Stimulated activated CD8-positive, alpha-beta memory T cell treated with anti-CD3 and anti-CD28 coated beads, Interleukin-4, amount 100 ng/mL, for 1 hour (primary cell): ENCODE measurements around the gene UTP3.
A peak's percentile ranks its signal among the peaks of the same experiment; 100 is the strongest.
"Not testable (repeated sequence)": the region's sequence is repeated elsewhere in the genome, so short reads cannot be mapped to it uniquely, and the experiment has no call there.

ENCODE experiments used
- DNase-seq, 2 donors: peaks; one replicate each; pipeline ENCODE4 v3.0.0-alpha.2; 2020; ENCODE audit warnings: low read depth in 2 of 2, low spot score in 1 of 2

Gene UTP3, protein sequence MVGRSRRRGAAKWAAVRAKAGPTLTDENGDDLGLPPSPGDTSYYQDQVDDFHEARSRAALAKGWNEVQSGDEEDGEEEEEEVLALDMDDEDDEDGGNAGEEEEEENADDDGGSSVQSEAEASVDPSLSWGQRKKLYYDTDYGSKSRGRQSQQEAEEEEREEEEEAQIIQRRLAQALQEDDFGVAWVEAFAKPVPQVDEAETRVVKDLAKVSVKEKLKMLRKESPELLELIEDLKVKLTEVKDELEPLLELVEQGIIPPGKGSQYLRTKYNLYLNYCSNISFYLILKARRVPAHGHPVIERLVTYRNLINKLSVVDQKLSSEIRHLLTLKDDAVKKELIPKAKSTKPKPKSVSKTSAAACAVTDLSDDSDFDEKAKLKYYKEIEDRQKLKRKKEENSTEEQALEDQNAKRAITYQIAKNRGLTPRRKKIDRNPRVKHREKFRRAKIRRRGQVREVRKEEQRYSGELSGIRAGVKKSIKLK

DNA sequence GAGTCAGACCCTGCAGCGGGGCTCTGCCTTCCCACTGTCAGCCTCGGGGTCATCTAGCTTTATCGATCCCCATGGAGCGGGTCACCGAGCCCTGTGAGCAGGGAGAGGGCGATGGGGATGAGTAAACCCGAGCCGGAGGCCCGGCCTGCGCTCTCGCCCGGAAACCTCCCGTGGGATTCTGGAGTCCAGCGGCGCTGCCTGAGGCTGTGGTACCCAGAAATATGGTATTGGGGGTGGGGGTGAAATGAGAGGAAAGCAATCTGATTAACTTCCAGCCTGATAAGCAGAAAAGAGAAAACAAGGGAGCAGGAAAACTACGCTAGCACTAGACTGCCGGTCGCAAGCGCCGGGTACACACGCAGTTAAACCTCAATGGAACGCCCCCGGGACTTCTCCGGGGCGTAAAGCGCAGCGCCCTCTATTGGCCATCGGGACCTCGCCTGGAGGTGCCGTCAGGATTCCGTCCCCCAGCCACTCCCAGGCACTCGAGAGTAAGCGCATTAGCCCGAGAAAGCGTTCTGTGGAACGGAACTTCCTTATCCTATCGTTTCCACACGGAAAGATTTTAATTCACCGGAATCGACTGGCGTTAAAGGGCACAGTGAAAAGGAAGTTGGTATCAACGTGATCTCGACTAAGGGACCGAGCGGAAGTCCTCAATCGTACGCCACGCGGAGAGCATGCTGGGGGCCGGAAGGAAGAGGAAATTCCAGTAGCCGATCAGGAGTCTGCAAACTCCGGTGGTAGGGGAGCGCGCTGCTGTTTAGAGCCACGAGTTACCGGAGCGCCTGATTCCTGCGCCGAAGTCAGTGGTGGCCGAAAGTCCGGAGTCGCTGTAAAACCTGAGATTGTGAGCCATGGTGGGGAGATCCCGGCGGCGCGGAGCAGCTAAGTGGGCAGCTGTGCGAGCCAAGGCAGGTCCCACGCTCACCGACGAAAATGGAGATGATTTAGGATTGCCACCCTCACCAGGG is at the start of gene UTP3:
Gene UTP3, plus strand, starts transcription at position 712 of the 974 bp plus-strand sequence. Its CDS starts 146 bp downstream, at position 858.
- peak; percentile 80 to 83 for DNase-seq

DNA sequence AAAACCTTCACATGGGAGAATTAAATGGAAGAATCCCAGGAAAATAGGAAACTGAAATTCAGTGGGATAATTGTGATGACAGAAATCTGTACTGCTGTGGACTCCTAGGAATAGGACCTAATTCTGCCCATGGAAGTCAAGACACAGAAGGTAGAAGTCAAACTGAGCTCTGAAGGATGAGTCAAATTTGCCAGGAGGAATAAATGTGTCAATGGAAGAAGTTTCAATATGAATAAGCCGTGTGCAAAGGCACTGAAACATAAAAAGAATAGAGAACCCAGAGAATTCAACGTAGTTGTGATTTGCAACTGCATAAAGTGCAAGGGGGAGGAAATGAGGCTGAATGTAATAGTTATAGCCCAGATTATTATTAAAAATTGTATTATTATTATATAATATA is 48.1 kb upstream of the UTP3 start:
- no peak for DNase-seq

DNA sequence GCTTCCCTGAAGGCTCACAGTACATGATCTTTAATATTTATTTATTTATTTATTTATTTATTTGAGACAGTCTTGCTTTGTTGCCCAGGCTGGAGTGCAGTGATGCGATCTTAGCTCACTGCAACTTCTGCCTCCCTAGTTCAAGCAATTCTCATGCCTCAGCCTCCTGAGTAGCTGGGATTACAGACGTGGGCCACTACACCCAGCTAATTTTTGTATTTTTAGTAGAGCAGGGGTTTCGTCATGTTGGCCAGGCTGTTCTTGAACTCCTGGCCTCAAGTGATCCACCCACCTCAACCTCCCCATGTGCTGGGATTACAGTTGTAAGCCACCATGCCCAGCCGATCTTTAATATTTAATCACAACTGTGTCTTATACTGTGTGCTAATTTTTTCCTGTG is 37.6 kb upstream of the UTP3 start:
- DNase-seq = not testable (repeated sequence)

DNA sequence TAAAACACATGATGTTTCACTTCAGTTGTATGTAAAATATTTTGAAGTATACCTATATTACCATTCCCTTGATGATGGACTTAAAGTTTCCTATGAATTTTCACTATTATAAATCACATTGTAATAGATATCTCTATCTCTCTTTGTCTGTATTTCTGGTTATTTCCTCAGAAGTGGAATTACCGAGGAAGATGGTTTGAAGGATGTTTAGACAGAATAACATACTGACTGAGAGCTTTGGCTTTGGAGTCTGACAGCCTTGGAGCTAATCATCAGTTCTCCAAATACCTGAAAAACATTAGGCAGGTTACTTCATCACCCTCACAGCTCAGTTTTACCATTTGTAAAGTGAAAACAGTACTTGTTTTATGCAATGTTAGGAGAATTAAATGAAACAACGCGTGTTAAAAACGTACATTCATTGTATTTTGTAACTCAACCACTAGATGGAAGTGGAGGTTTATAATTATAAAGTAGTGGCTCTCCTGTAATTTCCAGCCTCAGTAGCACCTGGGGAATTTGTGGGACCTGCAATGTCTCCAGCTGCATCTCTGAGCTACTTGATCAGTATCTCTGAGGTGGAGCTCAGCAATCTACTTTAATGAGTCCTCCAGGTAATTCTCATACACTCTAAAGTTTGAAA is 36.3 kb upstream of the UTP3 start:
- no peak for DNase-seq

DNA sequence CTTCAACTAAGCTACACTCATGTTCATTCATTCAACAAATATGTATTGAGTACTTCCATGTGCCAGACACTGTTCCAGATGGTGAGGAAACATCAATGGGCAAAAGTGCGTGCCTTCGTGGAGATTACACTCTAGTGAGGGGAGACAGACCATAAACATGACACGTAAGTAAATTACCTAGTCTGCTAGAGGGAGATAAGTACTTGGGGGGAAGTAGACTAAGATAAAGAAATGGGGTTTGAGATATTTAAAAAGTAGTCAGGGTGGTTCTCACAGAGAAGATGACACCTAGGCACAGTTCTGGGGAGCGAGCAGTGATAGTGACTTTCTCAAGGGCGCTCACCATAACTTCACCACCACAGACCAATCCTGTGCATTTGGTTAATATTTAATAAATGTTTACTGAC is 33.7 kb upstream of the UTP3 start:
- no peak for DNase-seq

DNA sequence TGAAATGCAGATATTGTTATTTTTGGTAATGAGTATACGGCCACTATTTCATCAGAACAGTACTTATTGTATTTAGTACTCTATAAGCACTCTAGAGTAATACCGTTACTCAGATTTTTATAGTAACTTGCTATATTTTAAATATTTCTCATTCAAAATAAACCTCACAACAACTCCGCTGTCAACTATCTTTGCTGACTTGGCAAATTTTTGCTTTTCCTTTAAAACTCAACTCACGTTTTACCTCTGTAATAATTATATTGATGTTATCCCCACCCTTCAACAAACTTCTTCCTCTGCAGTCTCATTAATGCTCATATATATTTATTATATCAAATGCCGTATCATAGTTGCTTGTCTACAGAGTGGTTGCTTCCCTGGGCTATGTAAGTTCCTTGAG is 31.0 kb upstream of the UTP3 start:
- no peak for DNase-seq

DNA sequence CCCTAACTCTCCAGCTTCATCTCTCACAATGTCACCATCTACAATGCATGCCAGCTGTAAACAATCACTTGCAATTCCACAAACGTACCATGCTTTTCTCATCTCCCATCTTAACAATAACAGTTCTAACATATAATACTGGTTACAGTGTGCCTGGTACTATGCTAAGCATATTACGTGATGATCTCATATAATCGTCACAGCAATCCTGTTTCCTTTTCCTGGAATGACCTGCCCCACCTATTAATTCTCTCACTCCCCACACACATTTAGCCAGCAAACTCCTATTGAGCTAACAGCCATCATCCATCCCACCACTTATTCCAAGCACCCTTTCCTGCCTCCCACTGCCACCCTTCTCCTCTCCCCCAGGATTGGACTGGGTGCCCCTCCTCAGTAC is 29.9 kb upstream of the UTP3 start:
- no peak for DNase-seq

DNA sequence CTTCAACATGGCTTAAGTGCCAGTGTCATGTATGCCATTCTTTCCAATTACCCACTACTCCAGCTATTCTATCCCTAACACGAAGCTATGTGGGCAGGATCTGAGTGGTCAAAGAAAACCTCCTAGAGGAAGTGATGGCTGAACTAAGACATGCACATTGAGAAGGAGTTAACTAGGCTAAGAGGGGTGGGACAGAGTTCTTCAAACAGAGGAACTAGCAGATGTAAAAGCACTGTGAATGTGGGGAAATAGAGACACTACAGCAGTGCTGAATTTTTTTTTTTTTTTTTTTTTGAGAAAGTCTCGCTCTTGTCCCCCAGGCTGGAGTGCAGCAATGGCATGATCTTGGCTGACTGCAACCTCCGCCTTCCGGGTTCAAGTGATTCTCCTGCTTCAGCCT is 28.2 kb upstream of the UTP3 start:
- DNase-seq = no peak

DNA sequence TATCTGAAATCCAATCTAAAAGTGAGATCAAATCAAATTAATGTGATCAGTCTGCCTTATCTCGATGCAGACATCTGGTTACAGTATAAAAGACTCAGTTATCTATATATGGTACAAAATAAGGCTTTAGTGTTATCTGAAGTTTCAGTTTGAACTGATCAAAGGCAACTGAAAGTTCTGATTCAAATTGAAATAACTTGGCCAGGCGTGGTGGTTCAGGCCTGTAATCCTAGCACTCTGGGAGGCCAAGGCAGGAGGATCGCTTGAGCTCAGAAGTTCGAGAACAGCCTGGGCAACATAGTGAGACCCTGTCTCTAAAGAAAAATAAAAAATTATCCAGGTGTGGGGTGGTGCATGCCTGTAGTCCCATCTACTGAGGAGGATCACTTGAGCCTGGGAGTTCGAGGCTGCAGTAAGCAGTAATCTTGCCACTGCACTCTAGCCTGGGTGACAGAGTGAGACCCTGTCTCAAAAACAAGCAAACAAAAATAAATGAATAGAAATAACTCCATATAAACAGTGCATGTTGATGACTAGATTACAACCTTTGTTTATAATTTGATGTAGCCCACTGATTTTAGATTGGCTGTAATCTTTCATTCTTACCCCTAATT is 26.9 kb upstream of the UTP3 start:
- DNase-seq = not testable (repeated sequence)

DNA sequence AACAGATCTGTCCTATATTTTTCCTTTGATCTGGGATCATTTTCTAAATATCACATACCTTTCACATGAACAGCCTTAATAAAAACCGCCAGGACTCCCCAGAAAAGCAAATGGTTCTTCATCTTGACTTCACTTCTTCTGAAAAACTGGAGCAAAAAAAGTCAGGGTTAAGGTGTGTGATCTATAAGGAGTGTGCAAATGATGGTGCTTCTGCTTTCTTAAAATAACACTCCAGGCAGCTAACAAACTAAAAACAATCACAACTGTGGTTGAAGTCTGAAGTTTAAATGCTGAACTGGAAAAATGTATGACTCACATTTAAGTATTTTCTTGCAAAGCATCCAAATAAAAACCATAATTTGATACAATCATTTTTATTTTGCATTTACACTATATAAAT is 22.0 kb upstream of the UTP3 start, which contains the start of gene JCHAIN:
Gene JCHAIN, minus strand, starts transcription at position 140 of the 400 bp plus-strand sequence. Its CDS starts 18 bp downstream, at position 122.
- no peak for DNase-seq

DNA sequence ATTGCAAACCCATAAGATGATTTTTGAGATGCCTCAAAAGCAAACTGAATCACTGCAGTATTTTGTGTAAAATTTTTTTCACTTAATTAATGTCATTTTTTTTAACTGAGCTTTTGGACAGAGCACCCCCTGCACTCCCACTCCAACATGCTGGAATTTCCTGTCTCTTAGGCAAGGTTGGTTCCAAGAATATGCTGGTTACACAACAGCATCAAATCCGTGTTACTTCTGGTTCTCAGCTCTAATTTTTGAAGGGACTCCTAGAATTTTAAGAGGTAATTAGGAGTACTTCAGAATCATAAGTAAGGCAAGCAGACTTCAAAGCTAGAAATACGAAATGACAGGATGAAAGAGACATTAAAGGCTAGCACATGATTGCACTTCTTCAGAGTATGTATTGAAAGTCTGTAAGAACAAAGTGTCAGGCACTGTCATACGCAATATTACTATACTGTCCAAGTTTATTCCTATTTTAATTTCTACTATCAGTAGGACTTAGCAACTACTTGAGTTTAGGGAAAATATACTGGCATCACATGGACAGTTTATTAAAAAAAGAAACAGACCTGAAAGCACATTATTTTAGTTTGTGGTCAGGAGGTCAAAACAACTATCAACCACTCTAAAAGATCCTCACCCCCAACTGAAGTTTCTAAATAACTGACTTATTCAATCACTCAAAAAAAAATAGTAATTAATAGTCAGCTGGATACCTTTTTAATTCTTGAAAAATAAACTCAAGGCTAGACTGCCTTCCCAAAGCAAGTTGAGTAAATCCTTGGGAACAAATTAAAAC is 20.4 kb upstream of the UTP3 start:
- no peak for DNase-seq

DNA sequence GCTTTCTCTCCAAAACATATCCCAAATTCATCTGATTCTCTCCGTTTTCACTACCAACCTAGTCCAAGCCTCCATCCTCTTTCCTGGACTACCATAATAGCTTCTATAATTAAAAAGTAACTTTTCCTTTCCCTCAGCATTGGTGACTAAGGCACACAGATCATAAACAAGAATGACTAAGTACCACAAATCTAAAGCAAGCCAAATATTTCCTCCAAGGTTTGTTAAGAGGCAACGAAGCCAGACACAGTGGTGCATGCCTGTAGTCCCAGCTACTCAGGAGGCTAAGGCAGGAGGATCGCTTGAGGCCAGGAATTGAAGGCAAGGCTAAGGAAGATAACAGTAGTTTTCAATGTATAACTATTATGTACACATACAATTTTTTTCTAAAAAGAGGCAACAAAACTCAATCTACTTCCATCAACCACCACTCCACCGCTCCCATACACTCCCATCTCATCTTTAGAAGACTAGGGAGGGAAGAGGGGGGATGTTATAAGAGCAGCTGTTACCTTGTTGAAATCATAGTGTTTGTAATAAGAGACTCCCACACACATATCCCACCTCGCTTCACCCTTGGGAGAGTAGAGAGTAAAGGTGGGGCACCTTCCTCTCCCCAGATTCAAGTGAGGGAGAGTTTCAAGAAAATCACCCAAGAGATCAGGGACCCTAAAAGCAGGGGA is 17.9 kb upstream of the UTP3 start:
- no peak for DNase-seq

DNA sequence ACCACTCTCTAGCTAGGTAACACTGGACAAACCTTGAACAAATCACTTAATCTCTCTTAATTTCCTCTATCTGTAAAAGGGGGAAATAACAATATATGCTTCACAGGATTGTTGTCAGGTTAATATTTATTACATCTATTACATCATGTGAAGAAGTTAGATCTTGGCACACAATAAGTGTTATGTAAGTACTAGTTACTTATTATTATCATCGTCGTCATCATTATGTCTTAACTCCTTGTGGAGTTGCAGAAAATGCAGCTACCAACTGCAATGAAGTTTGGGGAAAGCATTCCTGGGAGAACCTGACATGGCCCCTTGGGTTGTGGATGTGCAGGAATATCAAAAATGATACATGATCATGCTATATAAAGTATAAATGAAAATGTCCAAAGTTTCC is 17.2 kb upstream of the UTP3 start:
- no peak for DNase-seq

DNA sequence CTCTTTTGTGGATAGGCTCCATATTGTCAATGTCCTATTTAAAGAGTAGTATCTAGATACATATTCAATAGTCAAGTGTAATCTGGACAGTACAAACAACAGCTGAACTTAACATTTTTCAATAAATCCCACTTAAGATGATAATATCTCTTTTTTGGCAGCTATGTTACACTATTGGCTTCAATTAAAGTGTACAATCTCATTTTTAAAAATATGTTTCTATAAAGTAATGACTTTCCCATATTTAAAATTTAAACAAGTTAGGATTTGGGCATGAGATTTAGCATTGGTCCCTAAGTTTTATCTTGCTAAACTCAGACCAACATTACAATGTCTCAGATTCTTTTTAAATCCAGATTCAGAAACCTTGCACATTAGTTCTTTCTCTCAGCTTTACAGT is 14.1 kb upstream of the UTP3 start:
- DNase-seq = no peak

DNA sequence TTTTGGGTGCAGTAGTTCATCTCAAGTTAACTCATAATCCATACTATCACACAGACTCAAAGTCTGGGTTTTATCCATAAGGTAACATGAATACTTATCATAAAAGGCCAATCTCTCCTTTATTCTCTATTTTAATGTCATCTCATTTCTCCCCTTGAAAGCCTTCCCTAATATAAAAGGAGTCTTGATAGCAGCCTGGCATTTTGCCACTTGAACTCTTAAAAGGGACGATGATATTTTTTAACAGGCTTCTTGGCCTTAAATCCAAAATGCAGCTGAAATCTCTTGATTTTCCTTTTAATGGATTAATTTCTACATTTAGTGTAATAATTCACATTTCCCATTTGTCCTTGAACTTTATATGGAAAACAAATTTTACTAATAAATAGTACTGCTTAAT is 13.6 kb upstream of the UTP3 start:
- no peak for DNase-seq

DNA sequence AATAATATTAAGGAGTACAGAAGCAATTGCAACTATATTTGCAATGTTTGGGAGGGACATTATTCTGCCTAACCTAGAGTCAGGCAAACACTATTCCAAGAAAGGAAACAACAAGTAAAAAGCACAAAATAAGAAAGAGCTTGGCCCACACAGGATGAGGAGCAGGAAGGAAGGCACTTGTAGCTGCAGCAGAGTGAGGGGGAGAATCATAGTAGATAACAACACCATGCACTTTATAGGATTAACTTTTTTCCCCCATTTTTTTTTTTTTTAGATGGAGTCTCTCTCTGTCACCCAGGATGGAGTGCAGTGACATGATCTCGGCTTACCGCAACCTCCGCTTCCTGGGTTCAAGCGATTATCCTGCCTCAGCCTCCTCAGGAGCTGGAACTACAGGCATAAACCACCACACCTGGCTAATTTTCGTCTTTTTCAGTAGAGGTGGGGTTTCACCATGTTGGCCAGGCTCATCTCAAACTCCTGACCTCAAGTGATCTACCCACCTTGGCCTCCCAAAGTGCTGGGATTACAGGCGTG is 11.7 kb upstream of the UTP3 start:
- no peak for DNase-seq

DNA sequence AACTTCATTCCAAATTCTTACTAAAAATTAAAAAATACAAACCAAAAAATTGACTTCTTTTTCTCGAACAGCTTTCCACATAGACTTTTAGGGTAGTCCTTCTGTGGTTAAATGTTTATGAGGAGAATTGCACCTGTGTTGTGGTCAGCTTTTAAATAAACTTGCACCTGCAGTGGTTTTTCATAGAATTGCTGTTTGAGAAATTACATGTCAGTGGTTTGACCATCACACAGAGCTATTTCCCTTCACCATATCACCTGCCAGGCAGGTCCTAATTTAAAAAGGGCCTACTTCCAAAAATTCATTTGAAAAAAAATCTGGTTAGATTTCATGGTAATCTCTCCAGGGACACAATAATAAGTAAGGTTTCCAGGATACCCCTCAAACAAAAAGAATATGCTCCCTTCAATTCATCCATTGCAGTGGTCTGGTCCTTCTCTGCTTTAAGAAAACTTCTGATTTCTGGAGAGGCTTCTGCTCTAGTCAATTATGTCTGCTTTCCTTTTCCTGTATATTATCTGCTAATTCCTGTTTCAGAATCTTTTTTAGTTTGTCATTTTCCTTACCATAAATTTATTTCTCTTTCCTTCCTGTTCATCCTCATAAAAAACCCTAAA is 9.8 kb upstream of the UTP3 start:
- DNase-seq = no peak

DNA sequence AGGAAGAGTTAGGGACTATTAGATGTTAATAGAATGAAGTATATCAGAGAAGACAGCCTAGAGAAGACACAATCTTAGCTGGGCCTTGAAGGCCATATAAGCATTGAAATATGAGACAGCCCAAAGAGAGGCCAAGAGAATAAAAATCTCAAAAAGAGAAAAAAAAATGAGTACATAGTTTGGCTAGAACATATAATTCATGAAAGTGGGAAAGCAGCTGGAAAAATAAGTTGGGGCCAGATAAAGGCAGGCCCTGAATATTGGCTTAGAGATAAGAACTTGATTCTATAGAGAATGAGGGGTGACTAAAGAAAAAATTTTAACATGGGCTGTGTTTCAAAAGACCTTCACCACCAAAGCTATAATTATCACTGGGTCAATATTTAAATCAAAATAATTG is 7.4 kb upstream of the UTP3 start:
- no peak for DNase-seq

DNA sequence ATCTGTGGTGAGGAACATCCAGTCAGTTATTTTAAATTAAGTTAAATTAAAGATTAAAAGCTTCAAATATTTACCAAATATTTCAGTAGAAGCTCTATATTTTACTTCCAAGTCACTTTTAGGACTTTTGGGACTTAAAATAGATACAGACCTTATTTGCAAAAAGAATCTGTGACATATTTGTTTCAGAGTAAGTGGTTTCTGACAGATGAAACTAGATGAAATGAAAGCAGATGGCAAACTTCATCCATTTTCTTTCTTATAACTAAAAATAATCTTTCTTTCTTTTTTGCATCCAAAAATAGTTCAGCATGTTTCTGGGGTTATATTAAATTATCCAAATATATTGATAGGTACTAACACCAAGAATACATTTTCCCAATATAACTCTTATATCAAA is 6.6 kb upstream of the UTP3 start:
- DNase-seq = no peak
